DND-41 (cell line): ENCODE data around the gene ATP1B3.

Experiments
- EZH2 ChIP-seq: IDR thresholded peaks from 3 replicates; pipeline ENCODE4 v1.6.1; 2012; ENCODE audit warnings: borderline replicate concordance, low read depth, mild to moderate bottlenecking, moderate library complexity, low read length, inconsistent platforms; ENCODE audit not compliant: severe bottlenecking
- TF ChIP-seq, protein P1 (sequence below): IDR thresholded peaks from 2 replicates; pipeline ENCODE4 v1.5.1; 2012; ENCODE audit warnings: borderline replicate concordance, low read length, moderate library complexity, mild to moderate bottlenecking; ENCODE audit not compliant: poor library complexity, severe bottlenecking; ENCODE audit errors: extremely low read depth

- no peak for TF ChIP-seq EZH2
- TF ChIP-seq, protein P1, sequence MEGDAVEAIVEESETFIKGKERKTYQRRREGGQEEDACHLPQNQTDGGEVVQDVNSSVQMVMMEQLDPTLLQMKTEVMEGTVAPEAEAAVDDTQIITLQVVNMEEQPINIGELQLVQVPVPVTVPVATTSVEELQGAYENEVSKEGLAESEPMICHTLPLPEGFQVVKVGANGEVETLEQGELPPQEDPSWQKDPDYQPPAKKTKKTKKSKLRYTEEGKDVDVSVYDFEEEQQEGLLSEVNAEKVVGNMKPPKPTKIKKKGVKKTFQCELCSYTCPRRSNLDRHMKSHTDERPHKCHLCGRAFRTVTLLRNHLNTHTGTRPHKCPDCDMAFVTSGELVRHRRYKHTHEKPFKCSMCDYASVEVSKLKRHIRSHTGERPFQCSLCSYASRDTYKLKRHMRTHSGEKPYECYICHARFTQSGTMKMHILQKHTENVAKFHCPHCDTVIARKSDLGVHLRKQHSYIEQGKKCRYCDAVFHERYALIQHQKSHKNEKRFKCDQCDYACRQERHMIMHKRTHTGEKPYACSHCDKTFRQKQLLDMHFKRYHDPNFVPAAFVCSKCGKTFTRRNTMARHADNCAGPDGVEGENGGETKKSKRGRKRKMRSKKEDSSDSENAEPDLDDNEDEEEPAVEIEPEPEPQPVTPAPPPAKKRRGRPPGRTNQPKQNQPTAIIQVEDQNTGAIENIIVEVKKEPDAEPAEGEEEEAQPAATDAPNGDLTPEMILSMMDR, result no peak
These were observed 27.2 kb upstream of the ATP1B3 start for GRCh38 chr3:141849056-141849815.
